GM12878 (cell line): ENCODE measurements around the gene ST7. TPM values are rescaled to one million over a fixed set of nuclear protein-coding genes. Genes with fewer than 3 reads are reported as not detected.

Source experiments
- ATAC-seq: fragments of 200-7000 bp; cut with Tn5 transposase; 3 replicates; pipeline ENCODE4 v1.9.1; 2020; ENCODE audit warnings: mild to moderate bottlenecking, moderate library complexity
- BruUV-seq: library from RNA; stranded (reverse); fragments of 400-500 nt; replicated peaks from 2 replicates; lab custom pipeline; 2021; lab: Mats Ljungman, UMichigan
- CTCF ChIA-PET: fragments of 300-600 bp; sonication (Branson Sonifier 250); formaldehyde crosslinking; extraction: SDS; loops from one replicate; lab custom pipeline; 2021; ENCODE audit warnings: inconsistent platforms; lab: Yijun Ruan, JAX
- POLR2A ChIA-PET: fragments of 350-600 bp; formaldehyde crosslinking; extraction: SDS; loops from one replicate; lab custom pipeline; 2021; ENCODE audit warnings: inconsistent platforms; lab: Charles Lee
- RAD21 ChIA-PET: fragments of 300-600 bp; sonication (Branson Sonifier 250); formaldehyde crosslinking; loops from one replicate; lab custom pipeline; 2023; ENCODE audit warnings: antibody characterized with exemption; ENCODE audit not compliant: unreplicated experiment; lab: Charles Lee
- SMC1A ChIA-PET: fragments of 300-600 bp; sonication (Branson Sonifier 250); formaldehyde crosslinking; loops from one replicate; lab custom pipeline; 2023; ENCODE audit not compliant: unreplicated experiment, uncharacterized antibody; lab: Charles Lee
- DNase-seq: peaks from one replicate; pipeline ENCODE4 v3.0.0-alpha.2; 2011; ENCODE audit warnings: low read depth, low spot score
- FAIRE-seq: peaks from 3 replicates; lab custom pipeline; 2011; peaks lifted over from hg19 to GRCh38; lab: Jason Lieb, UNC
- H2AFZ ChIP-seq: 2 replicates; pipeline ENCODE4 v1.6.0; 2011; ENCODE audit warnings: low read depth, low read length, control low read depth; ENCODE audit not compliant: control insufficient read depth
- H3K27ac ChIP-seq: 2 replicates; pipeline ENCODE4 v1.5.1; 2011; ENCODE audit warnings: control low read depth; ENCODE audit not compliant: control insufficient read depth, insufficient read depth
- H3K27me3 ChIP-seq, 2 experiments: replicated peaks in 1 of 2; 2 replicates each; pipeline versions ENCODE4 v1.6.0 to v1.6.1; 2011; ENCODE audit warnings: low read length in 1 of 2; ENCODE audit not compliant: control insufficient read depth in 2 of 2, insufficient read depth in 2 of 2
- H3K36me3 ChIP-seq, 2 experiments: 2 replicates each; pipeline ENCODE4 v1.5.1; 2011; ENCODE audit warnings: low read length in 1 of 2; ENCODE audit not compliant: control insufficient read depth in 2 of 2, insufficient read depth in 2 of 2
- H3K4me1 ChIP-seq: 2 replicates; pipeline ENCODE4 v1.6.1; 2011; ENCODE audit warnings: mild to moderate bottlenecking, low read length, moderate library complexity, mixed read lengths; ENCODE audit not compliant: control insufficient read depth, insufficient read depth
- H3K4me2 ChIP-seq: 2 replicates; pipeline ENCODE4 v1.6.0; 2011; ENCODE audit warnings: control low read depth; ENCODE audit not compliant: control insufficient read depth, insufficient read depth
- H3K4me3 ChIP-seq: fragments of 200-600 bp; sonication (generic); 2 replicates; pipeline ENCODE4 v1.5.1; 2016
- H3K79me2 ChIP-seq: 2 replicates; pipeline ENCODE4 v1.6.0; 2011; ENCODE audit warnings: low read length; ENCODE audit not compliant: control insufficient read depth, insufficient read depth
- H3K9ac ChIP-seq: 2 replicates; pipeline ENCODE4 v1.8.0; 2011; ENCODE audit warnings: low read length, control low read depth, mixed read lengths; ENCODE audit not compliant: control insufficient read depth, insufficient read depth
- H3K9me3 ChIP-seq: replicated peaks from 3 replicates; pipeline ENCODE4 v1.5.1; 2011; ENCODE audit warnings: mild to moderate bottlenecking, low read length; ENCODE audit not compliant: control insufficient read depth, insufficient read depth
- H4K20me1 ChIP-seq: 2 replicates; pipeline ENCODE4 v1.6.0; 2011; ENCODE audit not compliant: control insufficient read depth, insufficient read depth
- BMI1 ChIP-seq: fragments of 450-650 bp; IDR thresholded peaks from 2 replicates; pipeline ENCODE4 v1.6.1; 2016; ENCODE audit warnings: mild to moderate bottlenecking, moderate library complexity, borderline replicate concordance
- CREM ChIP-seq: IDR thresholded peaks from 2 replicates; pipeline ENCODE4 v1.6.1; 2014; ENCODE audit warnings: antibody characterized with exemption, low read depth
- E2F8 ChIP-seq: fragments of 450-650 bp; IDR thresholded peaks from 2 replicates; pipeline ENCODE4 v1.6.1; 2018; ENCODE audit warnings: mild to moderate bottlenecking, low read depth, moderate library complexity; ENCODE audit not compliant: partially characterized antibody
- ETV6 ChIP-seq, 2 experiments: fragments of 450-650 bp in 1 of 2; IDR thresholded peaks in 1 of 2; conservative IDR thresholded peaks in 1 of 2; 2 replicates each; pipeline ENCODE4 v1.6.1; 2014; ENCODE audit warnings: antibody characterized with exemption in 1 of 2, borderline replicate concordance in 1 of 2, low read depth in 1 of 2, mild to moderate bottlenecking in 1 of 2, moderate library complexity in 1 of 2
- FOXM1 ChIP-seq: IDR thresholded peaks from 2 replicates; pipeline ENCODE4 v1.6.1; 2012; ENCODE audit warnings: low read depth, mild to moderate bottlenecking, inconsistent platforms, low read length, moderate library complexity
- HCFC1 ChIP-seq: fragments of 150-350 bp; IDR thresholded peaks from 2 replicates; pipeline ENCODE4 v1.6.1; 2014; ENCODE audit warnings: low read length
- NFIC ChIP-seq: IDR thresholded peaks from 2 replicates; pipeline ENCODE4 v1.6.1; 2012; ENCODE audit warnings: low read depth, mild to moderate bottlenecking, inconsistent platforms, low read length, moderate library complexity
- PBX3 ChIP-seq: IDR thresholded peaks from 2 replicates; pipeline ENCODE4 v1.6.1; 2011; ENCODE audit warnings: mild to moderate bottlenecking, low read depth, low read length, moderate library complexity; ENCODE audit not compliant: insufficient replicate concordance
- ZNF24 ChIP-seq: fragments of 450-650 bp; IDR thresholded peaks from 2 replicates; pipeline ENCODE4 v1.6.1; 2017; ENCODE audit warnings: antibody characterized with exemption, mild to moderate bottlenecking
- ZZZ3 ChIP-seq: IDR thresholded peaks from 2 replicates; pipeline ENCODE4 v1.6.1; 2011; ENCODE audit warnings: low read depth; ENCODE audit not compliant: control insufficient read depth, insufficient read length
- WGBS: methylation state at CpG from one replicate; pipeline ENCODE4 v1.1.6; 2016; ENCODE audit warnings: low lambda C conversion rate; ENCODE audit not compliant: insufficient replicate concordance, insufficient coverage; ENCODE audit errors: missing lambda C conversion rate; 5-methylcytosine and 5-hydroxymethylcytosine counted together
- in situ Hi-C: fragments of 300-500 bp; cut with MboI; formaldehyde crosslinking; loops from 9 replicates; pipeline ENCODE4 v1.14.3; 2018; ENCODE audit warnings: mixed read lengths
- intact Hi-C: fragments of 100-400 bp; cut with micrococcal nuclease; formaldehyde crosslinking; loops from one replicate; pipeline ENCODE4 v1.14.2; 2022; ENCODE audit not compliant: unreplicated experiment
- polyA plus RNA-seq, 11 experiments: library from polyadenylated mRNA; depleted of rRNA in 4 of 11; unstranded in 6 of 11; stranded (reverse) in 5 of 11; fragments of >200 nt; fragmentation: Nextera tagmentation in 4 of 11; fragmentation: Illumina TruSeq in 1 of 11; extraction: Ambion mirVana in 4 of 11; extraction: Trizol in 1 of 11; gene quantifications; 1 replicate in 1 of 11; 2 replicates in 10 of 11; pipeline versions ENCODE4 v1.2.1 to v1.2.3, GENCODE V29; 2011 to 2016; ENCODE audit warnings: inconsistent platforms in 2 of 11, missing spikeins in 2 of 11, low read depth in 1 of 11
- total RNA-seq, 4 experiments: library from RNA; depleted of rRNA in 3 of 4; stranded (reverse); fragments of >200 nt in 3 of 4; fragmentation: Illumina TruSeq in 1 of 4; extraction: Trizol in 1 of 4; gene quantifications; 2 replicates each; pipeline versions ENCODE4 v1.2.1 to v1.2.3, GENCODE V29; 2013 to 2021
- TF ChIP-seq, protein P1 (sequence below): IDR thresholded peaks from 2 replicates; pipeline ENCODE4 v1.6.1; 2012; ENCODE audit warnings: low read depth, low read length, improper control_type of control experiment

The ST7 gene
- total and polyA plus RNA-seq, 10 of the 15 experiments (the other 5 are each of a cell fraction or from before 2014, with no cell fraction given) = 27.7 to 76.4 (median 53.6) TPM

DNA sequence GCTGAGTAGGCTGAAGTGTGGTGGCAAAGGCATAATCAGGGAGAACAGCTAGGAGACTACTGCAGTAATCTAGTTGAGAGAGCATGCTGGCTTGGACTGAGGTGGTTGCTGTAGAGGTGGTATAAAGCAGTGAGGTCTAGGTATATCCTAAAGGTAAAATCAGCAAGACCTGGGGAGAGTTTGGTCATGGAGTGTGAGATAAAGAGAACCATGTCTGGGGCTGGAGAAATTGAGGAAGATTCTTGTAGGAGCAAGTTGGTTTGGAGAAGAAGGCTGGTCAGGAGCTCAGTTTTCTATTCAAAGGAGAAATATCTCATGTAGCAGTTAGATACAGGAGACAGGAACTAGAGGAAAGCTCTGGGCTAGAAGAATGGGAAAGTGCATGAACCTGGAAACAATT is 32.9 kb upstream of the ST7 start (continued):
- TF ChIP-seq, protein P1, sequence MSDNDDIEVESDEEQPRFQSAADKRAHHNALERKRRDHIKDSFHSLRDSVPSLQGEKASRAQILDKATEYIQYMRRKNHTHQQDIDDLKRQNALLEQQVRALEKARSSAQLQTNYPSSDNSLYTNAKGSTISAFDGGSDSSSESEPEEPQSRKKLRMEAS = no peak
- TF ChIP-seq NFIC (no peak), PBX3 (no peak), HCFC1 (no peak)
- TF ChIP-seq, all 136 proteins: peak for 0

- Histone ChIP-seq H2AFZ (no peak overlapping the region), H3K4me1 (no peaks in the 10 kb centered on the region), H3K27ac (no peak overlapping the region), H3K9me3 (no peaks in the 10 kb centered on the region), H3K79me2 (no peaks in the 10 kb centered on the region), H3K27me3 (no peaks in the 10 kb centered on the region), H3K9ac (no peak overlapping the region), H3K4me2 (no peak overlapping the region), H3K4me3 (no peak overlapping the region), H4K20me1 (no peaks in the 10 kb centered on the region), H3K36me3 (peaks cover 0 to 3% of the 10 kb centered on the region in 2 experiments; a peak in 2 of 4 replicates)
- in situ Hi-C loops = no loop called here
- BruUV-seq = no TSS peak
- WGBS = 90% methylated on average over 5 of the region's 5 CpGs
- ChIA-PET POLR2A (interaction anchor here (0.6 kb wide), 1 partner anchor 35 kb away, joined by 4 read pairs; no protein-coding TSS in a partner anchor), RAD21 (interaction anchor here (1.0 kb wide), 1 partner anchor 9 kb away, joined by 4 read pairs; no protein-coding TSS in a partner anchor), SMC1A (interaction anchor here (1.0 to 15.1 kb wide), 4 partner anchors 88 to 214 kb away, joined by 3 to 262 read pairs (median 4); no protein-coding TSS in a partner anchor), CTCF (interaction anchor here (0.8 to 1.7 kb wide), 3 partner anchors 8 to 202 kb away, joined by 3 to 6 read pairs (median 3); no protein-coding TSS in a partner anchor)
- no peak for ATAC-seq
- FAIRE-seq = no peak
- no peak for DNase-seq
- intact Hi-C loops = no loop called here
- TF ChIP-seq ZNF24 (peak; percentile 93), ZZZ3 (no peak), ETV6 (conservative IDR thresholded peaks at IDR 0.05 in 1 of 2, IDR thresholded peaks at IDR 0.05 in 1 of 2; ENCODE audit: borderline replicate concordance in 1 of 2, low read depth in 1 of 2) (no peak), FOXM1 (no peak), CREM (no peak), BMI1 (no peak), E2F8 (no peak)
Measured at GRCh38 chr7:116922545-116922944, 30.8 kb upstream of the ST7 start.
